Measurements from ENCODE around the gene LLPH.

The LLPH gene

GRCh38 chr12:66142826-66143225 lies 12.3 kb upstream of the LLPH start:
- DNase-seq (ENCODE audit: low spot score), result no peak

GRCh38 chr12:66141299-66141698 lies 10.7 kb upstream of the LLPH start:
- DNase-seq (ENCODE audit: low spot score), result no peak

GRCh38 chr12:66140731-66141130 lies 10.2 kb upstream of the LLPH start:
- DNase-seq (ENCODE audit: low spot score), result no peak

- DNase-seq (ENCODE audit: low spot score), result no peak
These were observed 8.8 kb upstream of the LLPH start for GRCh38 chr12:66139328-66139727.

- DNase-seq (ENCODE audit: low spot score), result no peak
These were observed 7.4 kb upstream of the LLPH start for GRCh38 chr12:66137937-66138336.

GRCh38 chr12:66132408-66132807 lies 1.9 kb upstream of the LLPH start:
- DNase-seq (ENCODE audit: low spot score), result peak; percentile 73

GRCh38 chr12:66131067-66131688 lies 628 bp upstream of the LLPH start:
- DNase-seq (ENCODE audit: low spot score), result no peak

- no peak for DNase-seq (ENCODE audit: low spot score)
These were observed 650 bp downstream of the LLPH start for GRCh38 chr12:66129934-66130266.

- no peak for DNase-seq (ENCODE audit: low spot score)
These were observed 2.9 kb downstream of the LLPH start for GRCh38 chr12:66127650-66128049.

- DNase-seq (ENCODE audit: low spot score), result no peak
These were observed 10.1 kb downstream of the LLPH start for GRCh38 chr12:66120477-66120876.

- DNase-seq (ENCODE audit: low spot score), result no peak
These were observed 10.7 kb downstream of the LLPH start for GRCh38 chr12:66119870-66120241.

- DNase-seq (ENCODE audit: low spot score), result no peak
These were observed 11.2 kb downstream of the LLPH start for GRCh38 chr12:66119229-66119869.

- no peak for DNase-seq (ENCODE audit: low spot score)
These were observed 12.2 kb downstream of the LLPH start for GRCh38 chr12:66118240-66118891.

- DNase-seq (ENCODE audit: low spot score), result no peak
These were observed 13.3 kb downstream of the LLPH start for GRCh38 chr12:66117242-66117641.

GRCh38 chr12:66115071-66115600 lies 15.4 kb downstream of the LLPH start:
- DNase-seq (ENCODE audit: low spot score), result no peak

GRCh38 chr12:66113471-66113870 lies 17.1 kb downstream of the LLPH start:
- no peak for DNase-seq (ENCODE audit: low spot score)

- DNase-seq (ENCODE audit: low spot score), result no peak
These were observed 18.9 kb downstream of the LLPH start for GRCh38 chr12:66111605-66112004.

- no peak for DNase-seq (ENCODE audit: low spot score)
These were observed 21.5 kb downstream of the LLPH start for GRCh38 chr12:66109056-66109455.

- DNase-seq (ENCODE audit: low spot score), result no peak
These were observed 22.2 kb downstream of the LLPH start for GRCh38 chr12:66108386-66108785.

- peak; percentile 70 for DNase-seq (ENCODE audit: low spot score)
These were observed 23.1 kb downstream of the LLPH start for GRCh38 chr12:66107451-66107915.

- no peak for DNase-seq (ENCODE audit: low spot score)
These were observed 27.3 kb downstream of the LLPH start for GRCh38 chr12:66103016-66103913.

GRCh38 chr12:66092559-66093269 lies 37.8 kb downstream of the LLPH start:
- no peak for DNase-seq (ENCODE audit: low spot score)

Measured in kidney capillary endothelial cell (primary cell).